Mammary epithelial cell (primary cell): ENCODE results near the gene MAMDC4.

Experiments
- EZH2 ChIP-seq: IDR thresholded peaks from 2 replicates; pipeline ENCODE4 v1.6.1; 2012; ENCODE audit warnings: low read length, inconsistent platforms, borderline replicate concordance
- TF ChIP-seq, protein P1 (sequence below), 2 donors: IDR thresholded peaks in 1 of 2; conservative IDR thresholded peaks in 1 of 2; 2 replicates each; pipeline ENCODE4 v1.5.1; 2011 to 2012; ENCODE audit warnings: inconsistent platforms in 2 of 2, low read length in 2 of 2, mild to moderate bottlenecking in 2 of 2, control low read depth in 1 of 2, low read depth in 1 of 2; ENCODE audit not compliant: insufficient read depth in 1 of 2; ENCODE audit errors: extremely low read depth in 1 of 2

DNA sequence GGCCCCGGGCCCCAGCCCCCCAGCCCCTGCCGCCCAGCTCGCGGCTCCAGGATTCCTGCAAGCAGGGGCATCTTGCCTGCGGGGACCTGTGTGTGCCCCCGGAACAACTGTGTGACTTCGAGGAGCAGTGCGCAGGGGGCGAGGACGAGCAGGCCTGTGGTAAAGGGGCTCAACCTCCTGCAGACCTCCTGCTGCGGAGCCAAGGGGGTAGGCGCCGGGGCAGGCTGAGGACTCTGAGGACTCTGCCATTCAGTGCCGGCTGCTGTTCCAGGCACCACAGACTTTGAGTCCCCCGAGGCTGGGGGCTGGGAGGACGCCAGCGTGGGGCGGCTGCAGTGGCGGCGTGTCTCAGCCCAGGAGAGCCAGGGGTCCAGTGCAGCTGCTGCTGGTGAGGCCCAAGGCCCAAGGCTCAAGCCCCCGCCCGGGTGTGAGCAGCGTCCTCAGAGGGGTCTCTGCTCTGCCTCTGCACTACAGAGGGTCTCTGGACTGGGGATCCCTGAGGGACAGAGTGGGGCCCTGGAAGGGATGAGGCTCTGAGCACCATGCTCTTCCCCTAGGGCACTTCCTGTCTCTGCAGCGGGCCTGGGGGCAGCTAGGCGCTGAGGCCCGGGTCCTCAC lies 3.4 kb downstream of the MAMDC4 start:
- TF ChIP-seq EZH2: no peak
- TF ChIP-seq, protein P1, sequence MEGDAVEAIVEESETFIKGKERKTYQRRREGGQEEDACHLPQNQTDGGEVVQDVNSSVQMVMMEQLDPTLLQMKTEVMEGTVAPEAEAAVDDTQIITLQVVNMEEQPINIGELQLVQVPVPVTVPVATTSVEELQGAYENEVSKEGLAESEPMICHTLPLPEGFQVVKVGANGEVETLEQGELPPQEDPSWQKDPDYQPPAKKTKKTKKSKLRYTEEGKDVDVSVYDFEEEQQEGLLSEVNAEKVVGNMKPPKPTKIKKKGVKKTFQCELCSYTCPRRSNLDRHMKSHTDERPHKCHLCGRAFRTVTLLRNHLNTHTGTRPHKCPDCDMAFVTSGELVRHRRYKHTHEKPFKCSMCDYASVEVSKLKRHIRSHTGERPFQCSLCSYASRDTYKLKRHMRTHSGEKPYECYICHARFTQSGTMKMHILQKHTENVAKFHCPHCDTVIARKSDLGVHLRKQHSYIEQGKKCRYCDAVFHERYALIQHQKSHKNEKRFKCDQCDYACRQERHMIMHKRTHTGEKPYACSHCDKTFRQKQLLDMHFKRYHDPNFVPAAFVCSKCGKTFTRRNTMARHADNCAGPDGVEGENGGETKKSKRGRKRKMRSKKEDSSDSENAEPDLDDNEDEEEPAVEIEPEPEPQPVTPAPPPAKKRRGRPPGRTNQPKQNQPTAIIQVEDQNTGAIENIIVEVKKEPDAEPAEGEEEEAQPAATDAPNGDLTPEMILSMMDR (conservative IDR thresholded peaks at IDR 0.05 in 1 of 2, IDR thresholded peaks at IDR 0.05 in 1 of 2; ENCODE audit: extremely low read depth in 1 of 2, insufficient read depth in 1 of 2, low read depth in 1 of 2, low read length in 2 of 2): no peak
